Transverse colon (tissue), 4 donors: ENCODE measurements around the gene FAM83C. TPM values are rescaled to one million over a fixed set of nuclear protein-coding genes. Genes with fewer than 3 reads are reported as not detected.

Experiments used
- DNase-seq: peaks from one replicate; pipeline ENCODE4 v3.0.0-alpha.2; 2019
- H3K27ac ChIP-seq, 4 donors: fragments of 200-600 bp; sonication (generic); 2 replicates each; pipeline ENCODE4 v1.5.1; 2016 to 2018; ENCODE audit warnings: inconsistent platforms in 4 of 4
- H3K27me3 ChIP-seq: fragments of 200-600 bp; sonication (generic); 2 replicates; pipeline ENCODE4 v1.5.1; 2017; ENCODE audit warnings: inconsistent platforms
- H3K36me3 ChIP-seq, 4 donors: fragments of 200-600 bp; sonication (generic); 2 replicates each; pipeline ENCODE4 v1.5.1; 2017 to 2019; ENCODE audit warnings: inconsistent platforms in 4 of 4
- H3K4me1 ChIP-seq, 4 donors: fragments of 200-600 bp; sonication (generic); 2 replicates each; pipeline ENCODE4 v1.5.1; 2017 to 2020; ENCODE audit warnings: inconsistent platforms in 4 of 4
- H3K4me3 ChIP-seq, 4 donors: fragments of 200-600 bp; sonication (generic); 1 replicate in 1 of 4; 2 replicates in 3 of 4; pipeline versions ENCODE4 v1.5.1 to v1.6.1; 2017 to 2019; ENCODE audit warnings: inconsistent platforms in 4 of 4
- H3K9me3 ChIP-seq, 2 donors: fragments of 200-600 bp; sonication (generic); 2 replicates each; pipeline ENCODE4 v1.5.1; 2017 to 2019; ENCODE audit warnings: inconsistent platforms in 2 of 2
- CTCF ChIP-seq, 5 experiments: fragments of 200-600 bp in 3 of 5; fragments of 450-650 bp in 2 of 5; sonication (generic) in 3 of 5; IDR thresholded peaks; 1 replicate in 2 of 5; 2 replicates in 3 of 5; pipeline ENCODE4 v1.5.1; 2016 to 2017; ENCODE audit warnings: antibody characterized with exemption in 5 of 5, inconsistent platforms in 3 of 5, mild to moderate bottlenecking in 2 of 5, moderate library complexity in 1 of 5
- EP300 ChIP-seq: sonication (generic); formaldehyde crosslinking; IDR thresholded peaks from one replicate; pipeline ENCODE4 v1.6.1; 2017; ENCODE audit warnings: antibody characterized with exemption, low read depth
- POLR2A ChIP-seq: fragments of 450-650 bp; IDR thresholded peaks from one replicate; pipeline ENCODE4 v1.6.1; 2016; ENCODE audit warnings: antibody characterized with exemption, mild to moderate bottlenecking, moderate library complexity
- POLR2AphosphoS5 ChIP-seq, 3 donors: sonication (generic); formaldehyde crosslinking; IDR thresholded peaks; one replicate each; pipeline ENCODE4 v1.6.1; 2016; ENCODE audit warnings: antibody characterized with exemption in 3 of 3
- WGBS, 2 donors: methylation state at CpG; one replicate each; pipeline ENCODE4 v1.1.5; 2018; ENCODE audit warnings: low coverage in 1 of 2; 5-methylcytosine and 5-hydroxymethylcytosine counted together
- in situ Hi-C, 4 donors: fragments of 200-750 bp; cut with MboI; loops; one replicate each; pipeline versions ENCODE4 v1.15.0 to v1.15.1; 2017; ENCODE audit warnings: low sequenced_read_pairs in 3 of 4, low pct_ligation_motif_present in 1 of 4, low pct_unique_long_range_greater_than_20kb in 1 of 4
- intact Hi-C: fragments of 100-400 bp; cut with DNase I; formaldehyde crosslinking; loops from one replicate; pipeline ENCODE4 v1.15.1; 2023; ENCODE audit warnings: low total_unique reads
- total RNA-seq, 4 donors: library from RNA; depleted of rRNA; stranded (reverse); fragments of >200 nt; gene quantifications; one replicate each; pipeline ENCODE4 v1.1.0, GENCODE V29; 2016

FAM83C gene
- total RNA-seq, 4 donors from 2014 or later: 0.14 TPM; not detected in 3

GRCh38 chr20:35251613-35251940 is 40.6 kb downstream of the FAM83C start:
- Histone ChIP-seq H3K4me3 (no peak overlapping the region), H3K36me3 (no peaks in the 10 kb centered on the region), H3K9me3 (no peaks in the 10 kb centered on the region), H3K4me1 (peaks cover 0 to 11% (median 1%) of the 10 kb centered on the region in 4 donors), H3K27ac (no peak overlapping the region), H3K27me3 (no peaks in the 10 kb centered on the region)
- WGBS, 2 donors: 95% methylated on average over 2 of the region's 2 CpGs; no CpG with 5 or more reads in 1 of the 2 donors
- in situ Hi-C loops: loop anchor here in 1 of 4 donors (25.0 kb wide), 1 partner anchor 414 kb away; the partner anchor contains the start of gene NCOA6
- TF ChIP-seq EP300 (no peak), POLR2AphosphoS5 (IDR thresholded peaks at IDR 0.05) (no peak), POLR2A (no peak)
- DNase-seq: no peak
- intact Hi-C loops: no loop called here

- Histone ChIP-seq H3K27me3 (no peaks in the 10 kb centered on the region), H3K27ac (no peak overlapping the region), H3K4me3 (no peak overlapping the region), H3K4me1 (peaks cover 0 to 11% (median 1%) of the 10 kb centered on the region in 4 donors), H3K36me3 (no peaks in the 10 kb centered on the region), H3K9me3 (no peaks in the 10 kb centered on the region)
- TF ChIP-seq EP300 (no peak), POLR2AphosphoS5 (IDR thresholded peaks at IDR 0.05) (no peak), POLR2A (no peak), CTCF (IDR thresholded peaks at IDR 0.05) (no peak)
- WGBS, 2 donors: 65 to 93% methylated on average over 2 to 9 of the region's 9 CpGs
- intact Hi-C loops: no loop called here
- in situ Hi-C loops: no loop called here
- DNase-seq: no peak
These were observed 43.4 kb downstream of the FAM83C start for GRCh38 chr20:35248641-35249475.

GRCh38 chr20:35246723-35247122 is 45.5 kb downstream of the FAM83C start:
- in situ Hi-C loops (no loop called here), intact Hi-C loops (no loop called here)
- no peak overlapping the region for H3K4me3 ChIP-seq
- no peaks in the 10 kb centered on the region for H3K9me3 ChIP-seq
- no peak overlapping the region for H3K27ac ChIP-seq
- peaks cover 0 to 2% (median 0%) of the 10 kb centered on the region in 4 donors for H3K4me1 ChIP-seq
- TF ChIP-seq POLR2AphosphoS5 (IDR thresholded peaks at IDR 0.05): no peak
- TF ChIP-seq POLR2A: no peak
- no peak for TF ChIP-seq CTCF (IDR thresholded peaks at IDR 0.05)
- no peak for TF ChIP-seq EP300
- no peak for DNase-seq
- H3K36me3 ChIP-seq: no peaks in the 10 kb centered on the region
- no peaks in the 10 kb centered on the region for H3K27me3 ChIP-seq
- 89 to 95% methylated on average over 11 to 12 of the region's 12 CpGs for WGBS, 2 donors

- no peak overlapping the region for H3K27ac ChIP-seq
- DNase-seq: no peak
- TF ChIP-seq EP300 (no peak), CTCF (IDR thresholded peaks at IDR 0.05) (no peak), POLR2AphosphoS5 (IDR thresholded peaks at IDR 0.05) (no peak), POLR2A (no peak)
- H3K4me3 ChIP-seq: no peak overlapping the region
- 65 to 68% methylated on average over 2 of the region's 2 CpGs for WGBS, 2 donors
- H3K4me1 ChIP-seq: no peaks in the 10 kb centered on the region
- intact Hi-C loops (no loop called here), in situ Hi-C loops (no loop called here)
- H3K27me3 ChIP-seq: no peaks in the 10 kb centered on the region
- no peaks in the 10 kb centered on the region for H3K36me3 ChIP-seq
- H3K9me3 ChIP-seq: no peaks in the 10 kb centered on the region
These were observed 48.2 kb downstream of the FAM83C start for GRCh38 chr20:35243986-35244385.
